Nephron progenitor cell (in vitro differentiated cells): ENCODE measurements around the gene MMP7.
A peak's percentile ranks its signal among the peaks of the same experiment; 100 is the strongest.

Experiments
- DNase-seq: peaks from one replicate; pipeline ENCODE4 v3.0.0; 2021
- H3K27ac Mint-ChIP-seq: 2 replicates; pipeline ENCODE4 v1.8.0; 2021; ENCODE audit warnings: mild to moderate bottlenecking, moderate library complexity, mixed read lengths
- H3K27me3 Mint-ChIP-seq: 2 replicates; pipeline ENCODE4 v1.8.0; 2021; ENCODE audit warnings: mild to moderate bottlenecking, low read depth, mixed read lengths; ENCODE audit not compliant: poor library complexity
- H3K36me3 Mint-ChIP-seq: 2 replicates; pipeline ENCODE4 v1.8.0; 2021; ENCODE audit warnings: low read depth, mixed read lengths
- H3K4me1 Mint-ChIP-seq: 2 replicates; pipeline ENCODE4 v1.8.0; 2021; ENCODE audit warnings: mixed read lengths
- H3K4me3 Mint-ChIP-seq: 2 replicates; pipeline ENCODE4 v1.8.0; 2021; ENCODE audit warnings: mild to moderate bottlenecking, moderate library complexity, mixed read lengths
- H3K9me3 Mint-ChIP-seq: 2 replicates; pipeline ENCODE4 v1.8.0; 2021; ENCODE audit warnings: mild to moderate bottlenecking, moderate library complexity, mixed read lengths
- CTCF ChIP-seq: fragments of 200-600 bp; sonication (generic); IDR thresholded peaks from 2 replicates; pipeline ENCODE4 v1.5.0; 2021; ENCODE audit warnings: antibody characterized with exemption

The MMP7 gene

GRCh38 chr11:102572554-102573220 lies 42.1 kb upstream of the MMP7 start:
- Mint-ChIP-seq H3K27ac (no peak overlapping the region), H3K9me3 (peaks cover 21% of the 10 kb centered on the region), H3K4me3 (no peak overlapping the region), H3K4me1 (no peaks in the 10 kb centered on the region), H3K36me3 (no peaks in the 10 kb centered on the region), H3K27me3 (peaks cover 4% of the 10 kb centered on the region)
- TF ChIP-seq CTCF: no peak
- DNase-seq: no peak

- Mint-ChIP-seq H3K4me3 (no peak overlapping the region), H3K27ac (no peak overlapping the region), H3K9me3 (peaks cover 36% of the 10 kb centered on the region), H3K36me3 (no peaks in the 10 kb centered on the region), H3K4me1 (no peaks in the 10 kb centered on the region), H3K27me3 (peaks cover 7% of the 10 kb centered on the region)
- no peak for DNase-seq
- TF ChIP-seq CTCF: no peak
Measured at GRCh38 chr11:102568851-102569250, 38.3 kb upstream of the MMP7 start.

- H3K27ac Mint-ChIP-seq: no peak overlapping the region
- no peaks in the 10 kb centered on the region for H3K36me3 Mint-ChIP-seq
- no peak for TF ChIP-seq CTCF
- H3K9me3 Mint-ChIP-seq: peaks cover 36% of the 10 kb centered on the region
- H3K4me3 Mint-ChIP-seq: no peak overlapping the region
- peaks cover 7% of the 10 kb centered on the region for H3K27me3 Mint-ChIP-seq
- no peaks in the 10 kb centered on the region for H3K4me1 Mint-ChIP-seq
- no peak for DNase-seq
Measured at GRCh38 chr11:102566112-102566511, 35.6 kb upstream of the MMP7 start.

GRCh38 chr11:102564110-102564509 lies 33.6 kb upstream of the MMP7 start:
- no peaks in the 10 kb centered on the region for H3K4me1 Mint-ChIP-seq
- DNase-seq: no peak
- H3K4me3 Mint-ChIP-seq: no peak overlapping the region
- peaks cover 29% of the 10 kb centered on the region for H3K9me3 Mint-ChIP-seq
- no peak overlapping the region for H3K27ac Mint-ChIP-seq
- H3K27me3 Mint-ChIP-seq: peaks cover 3% of the 10 kb centered on the region
- H3K36me3 Mint-ChIP-seq: no peaks in the 10 kb centered on the region
- TF ChIP-seq CTCF: no peak

GRCh38 chr11:102561636-102562035 lies 31.1 kb upstream of the MMP7 start:
- no peak for DNase-seq
- peaks cover 7% of the 10 kb centered on the region for H3K9me3 Mint-ChIP-seq
- H3K4me1 Mint-ChIP-seq: no peaks in the 10 kb centered on the region
- H3K27ac Mint-ChIP-seq: peak overlapping the region; percentile 9
- no peak for TF ChIP-seq CTCF
- H3K27me3 Mint-ChIP-seq: peaks cover 3% of the 10 kb centered on the region
- no peak overlapping the region for H3K4me3 Mint-ChIP-seq
- H3K36me3 Mint-ChIP-seq: no peaks in the 10 kb centered on the region

DNA sequence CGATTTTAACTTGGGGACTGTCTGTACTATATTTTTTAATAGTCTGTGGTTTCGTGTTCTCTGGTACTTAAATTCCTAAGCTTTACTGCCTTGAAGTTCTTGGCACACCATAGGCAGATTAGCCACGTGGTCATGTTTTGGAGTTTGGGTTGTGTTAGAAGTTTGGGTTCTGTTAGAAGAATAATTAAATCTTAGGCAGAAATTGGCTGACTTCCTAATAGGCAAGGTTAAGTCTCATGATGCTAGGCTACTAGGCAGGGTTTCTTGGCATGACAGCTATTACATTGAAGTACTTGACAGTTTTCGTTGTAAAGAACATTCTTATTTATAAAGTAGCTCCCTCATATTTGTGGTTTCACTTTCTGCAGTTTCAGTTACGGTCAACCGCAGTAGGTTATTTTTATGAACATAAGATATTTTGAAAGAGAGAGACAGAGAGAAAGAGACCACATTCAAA lies 30.0 kb upstream of the MMP7 start:
- H3K4me1 Mint-ChIP-seq: no peaks in the 10 kb centered on the region
- TF ChIP-seq CTCF: no peak
- no peak overlapping the region for H3K4me3 Mint-ChIP-seq
- H3K9me3 Mint-ChIP-seq: no peaks in the 10 kb centered on the region
- DNase-seq: no peak
- H3K27me3 Mint-ChIP-seq: no peaks in the 10 kb centered on the region
- no peaks in the 10 kb centered on the region for H3K36me3 Mint-ChIP-seq
- no peak overlapping the region for H3K27ac Mint-ChIP-seq
